Left ventricle myocardium inferior (tissue), 1 donor: ENCODE results near the gene PIAS1. TPM values are rescaled to one million over a fixed set of nuclear protein-coding genes. Genes with fewer than 3 reads are reported as not detected.

ENCODE experiments used
- DNase-seq: peaks from one replicate; pipeline ENCODE4 v3.0.0-alpha.2; 2020
- H3K27ac ChIP-seq: fragments of 200-600 bp; replicated peaks from 2 replicates; pipeline ENCODE4 v1.8.0; 2021
- H3K27me3 ChIP-seq: fragments of 200-600 bp; 2 replicates; pipeline ENCODE4 v1.8.0; 2021; ENCODE audit warnings: low read depth
- H3K36me3 ChIP-seq: fragments of 200-600 bp; 2 replicates; pipeline ENCODE4 v1.8.0; 2021
- H3K4me1 ChIP-seq: fragments of 200-600 bp; 2 replicates; pipeline ENCODE4 v1.8.0; 2021
- H3K4me3 ChIP-seq: fragments of 200-600 bp; 2 replicates; pipeline ENCODE4 v1.8.0; 2021; ENCODE audit warnings: mild to moderate bottlenecking, moderate library complexity
- H3K9me3 ChIP-seq: fragments of 200-600 bp; replicated peaks from 2 replicates; pipeline ENCODE4 v1.8.0; 2021
- CTCF ChIP-seq: fragments of 200-600 bp; IDR thresholded peaks from 2 replicates; pipeline ENCODE4 v1.8.0; 2021; ENCODE audit warnings: antibody characterized with exemption, mild to moderate bottlenecking, borderline replicate concordance
- intact Hi-C: fragments of 100-400 bp; cut with micrococcal nuclease; formaldehyde crosslinking; loops from one replicate; pipeline ENCODE4 v1.11.0; 2022
- total RNA-seq: library from RNA; stranded (reverse); fragmentation: NEBNext Ultra II Directional; extraction: Animal tissue kit (Norgen Biotek cat#: 25700); gene quantifications from one replicate; pipeline ENCODE4 v1.2.1, GENCODE V29; 2021
- donor health status: DM: no; HTN: yes; CAD: no; lungs with severe emphysema.

PIAS1 gene
- total RNA-seq, 1 donor from 2014 or later, result 29.9 TPM

DNA sequence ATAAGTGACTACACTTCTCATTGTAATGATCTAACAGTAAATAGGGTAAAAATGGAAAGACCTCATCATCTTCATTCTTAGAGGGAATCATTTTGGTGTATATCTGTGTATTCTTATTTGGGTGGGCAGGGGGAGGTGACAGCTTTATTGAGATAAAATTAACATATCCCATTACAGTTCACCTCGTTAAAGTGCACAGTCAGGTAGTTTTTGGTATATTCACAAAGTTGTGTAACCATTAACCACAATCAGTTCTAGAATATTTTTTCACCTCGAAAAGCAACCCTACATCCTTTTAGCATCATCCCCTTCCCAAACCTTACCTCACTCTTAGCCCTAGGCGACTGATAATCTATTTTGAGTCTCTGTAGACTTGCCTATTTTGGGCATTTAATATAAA, 8.1 kb downstream of the PIAS1 start:
- Histone ChIP-seq H3K27ac (no peak overlapping the region), H3K4me3 (no peak overlapping the region), H3K27me3 (no peaks in the 10 kb centered on the region), H3K36me3 (no peaks in the 10 kb centered on the region), H3K9me3 (no peaks in the 10 kb centered on the region), H3K4me1 (peaks cover 56% of the 10 kb centered on the region)
- intact Hi-C loops, result no loop called here
- TF ChIP-seq CTCF, result no peak
- DNase-seq, result no peak

DNA sequence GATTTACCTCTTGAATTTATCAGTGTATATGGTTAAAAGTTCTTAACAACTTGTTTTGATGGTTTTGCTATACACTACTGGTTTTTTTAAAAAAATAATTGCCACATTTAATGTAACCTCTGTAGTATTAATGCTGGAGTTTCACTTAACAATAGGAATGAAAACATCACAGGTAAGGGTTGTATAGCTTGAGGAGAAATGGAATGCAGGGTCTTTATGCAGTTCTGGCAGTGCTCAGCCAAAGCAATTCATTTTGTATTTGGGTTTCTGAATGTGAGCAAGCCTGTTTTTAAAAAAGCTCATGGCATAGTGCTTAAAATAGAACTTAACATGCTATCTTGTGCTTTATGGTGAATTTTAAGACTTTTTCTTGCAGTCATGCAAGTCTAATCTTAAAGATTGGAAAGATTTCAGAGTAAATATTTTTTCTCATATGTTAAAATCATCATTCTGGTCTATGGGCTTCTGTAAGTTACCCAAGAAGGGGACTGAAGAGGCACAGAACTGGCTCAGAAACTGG, 8.9 kb downstream of the PIAS1 start:
- no peak overlapping the region for H3K27ac ChIP-seq
- no peaks in the 10 kb centered on the region for H3K9me3 ChIP-seq
- H3K4me3 ChIP-seq, result no peak overlapping the region
- DNase-seq, result no peak
- H3K27me3 ChIP-seq, result no peaks in the 10 kb centered on the region
- no peak for TF ChIP-seq CTCF
- H3K36me3 ChIP-seq, result no peaks in the 10 kb centered on the region
- intact Hi-C loops, result no loop called here
- H3K4me1 ChIP-seq, result peaks cover 48% of the 10 kb centered on the region

- H3K4me3 ChIP-seq, result no peak overlapping the region
- intact Hi-C loops, result no loop called here
- TF ChIP-seq CTCF, result no peak
- no peak overlapping the region for H3K27ac ChIP-seq
- H3K9me3 ChIP-seq, result no peaks in the 10 kb centered on the region
- peaks cover 42% of the 10 kb centered on the region for H3K4me1 ChIP-seq
- H3K36me3 ChIP-seq, result no peaks in the 10 kb centered on the region
- no peaks in the 10 kb centered on the region for H3K27me3 ChIP-seq
- no peak for DNase-seq
These were observed 9.5 kb downstream of the PIAS1 start for GRCh38 chr15:68063606-68064005.

- intact Hi-C loops, result no loop called here
- no peaks in the 10 kb centered on the region for H3K9me3 ChIP-seq
- no peak overlapping the region for H3K4me3 ChIP-seq
- no peaks in the 10 kb centered on the region for H3K27me3 ChIP-seq
- no peak for TF ChIP-seq CTCF
- H3K27ac ChIP-seq, result no peak overlapping the region
- H3K36me3 ChIP-seq, result no peaks in the 10 kb centered on the region
- H3K4me1 ChIP-seq, result peaks cover 56% of the 10 kb centered on the region
- no peak for DNase-seq
These were observed 19.6 kb downstream of the PIAS1 start for GRCh38 chr15:68073576-68074288.

DNA sequence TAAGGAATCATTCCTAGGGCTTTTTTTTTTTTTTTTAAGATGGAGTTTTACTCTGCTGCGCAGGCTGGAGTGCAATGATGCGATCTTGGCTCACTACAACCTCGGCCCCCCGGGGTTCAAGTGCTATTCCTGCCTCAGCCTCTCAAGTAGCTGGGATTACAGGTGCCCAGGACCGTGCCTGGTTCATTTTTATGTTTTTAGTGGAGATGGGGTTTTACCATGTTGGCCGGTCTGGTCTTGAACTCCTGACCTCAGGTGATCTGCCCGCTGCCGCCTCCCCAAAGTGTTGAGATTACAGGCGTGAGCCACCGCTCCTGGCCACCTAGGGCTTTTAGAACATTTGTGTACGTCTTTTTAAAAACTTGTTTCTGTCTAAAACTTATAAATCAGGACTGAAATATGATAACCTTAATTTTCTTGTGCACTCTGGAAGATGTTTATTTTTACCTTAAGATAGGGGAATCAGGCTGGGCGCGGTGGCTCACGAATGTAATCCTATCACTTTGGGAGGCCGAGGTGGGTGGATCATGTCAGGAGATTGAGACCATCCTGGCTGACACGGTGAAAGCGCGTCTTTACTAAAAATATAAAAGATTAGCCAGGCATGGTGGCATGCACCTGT, 21.8 kb downstream of the PIAS1 start:
- no peak overlapping the region for H3K4me3 ChIP-seq
- no peak overlapping the region for H3K27ac ChIP-seq
- no peaks in the 10 kb centered on the region for H3K9me3 ChIP-seq
- no peaks in the 10 kb centered on the region for H3K36me3 ChIP-seq
- no peak for TF ChIP-seq CTCF
- DNase-seq, result no peak
- intact Hi-C loops, result no loop called here
- peaks cover 56% of the 10 kb centered on the region for H3K4me1 ChIP-seq
- H3K27me3 ChIP-seq, result no peaks in the 10 kb centered on the region
